Sigmoid colon (tissue), 3 donors: ENCODE results near the gene TEX48.

Experiments used
- POLR2A ChIP-seq, 2 donors: fragments of 450-650 bp; IDR thresholded peaks; one replicate each; pipeline ENCODE4 v1.6.1; 2016; ENCODE audit warnings: antibody characterized with exemption in 2 of 2, mild to moderate bottlenecking in 2 of 2, moderate library complexity in 2 of 2
- TF ChIP-seq, protein P1 (sequence below), 4 experiments: fragments of 450-650 bp in 3 of 4; fragments of 200-600 bp in 1 of 4; IDR thresholded peaks; one replicate each; pipeline ENCODE4 v1.5.1; 2016 to 2019; ENCODE audit warnings: antibody characterized with exemption in 4 of 4, mild to moderate bottlenecking in 3 of 4, moderate library complexity in 2 of 4

- TF ChIP-seq, protein P1, sequence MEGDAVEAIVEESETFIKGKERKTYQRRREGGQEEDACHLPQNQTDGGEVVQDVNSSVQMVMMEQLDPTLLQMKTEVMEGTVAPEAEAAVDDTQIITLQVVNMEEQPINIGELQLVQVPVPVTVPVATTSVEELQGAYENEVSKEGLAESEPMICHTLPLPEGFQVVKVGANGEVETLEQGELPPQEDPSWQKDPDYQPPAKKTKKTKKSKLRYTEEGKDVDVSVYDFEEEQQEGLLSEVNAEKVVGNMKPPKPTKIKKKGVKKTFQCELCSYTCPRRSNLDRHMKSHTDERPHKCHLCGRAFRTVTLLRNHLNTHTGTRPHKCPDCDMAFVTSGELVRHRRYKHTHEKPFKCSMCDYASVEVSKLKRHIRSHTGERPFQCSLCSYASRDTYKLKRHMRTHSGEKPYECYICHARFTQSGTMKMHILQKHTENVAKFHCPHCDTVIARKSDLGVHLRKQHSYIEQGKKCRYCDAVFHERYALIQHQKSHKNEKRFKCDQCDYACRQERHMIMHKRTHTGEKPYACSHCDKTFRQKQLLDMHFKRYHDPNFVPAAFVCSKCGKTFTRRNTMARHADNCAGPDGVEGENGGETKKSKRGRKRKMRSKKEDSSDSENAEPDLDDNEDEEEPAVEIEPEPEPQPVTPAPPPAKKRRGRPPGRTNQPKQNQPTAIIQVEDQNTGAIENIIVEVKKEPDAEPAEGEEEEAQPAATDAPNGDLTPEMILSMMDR (IDR thresholded peaks at IDR 0.05), result no peak
- TF ChIP-seq POLR2A (IDR thresholded peaks at IDR 0.05), result no peak
Measured at GRCh38 chr9:114641967-114642366, 40.0 kb downstream of the TEX48 start.
